D721Med (cell line): ENCODE measurements around the gene SLC39A11.
"Not testable (repeated sequence)": the region's sequence is repeated elsewhere in the genome, so short reads cannot be mapped to it uniquely, and the experiment has no call there.

Experiments used
- DNase-seq: peaks from one replicate; pipeline ENCODE4 v3.0.0; 2011; ENCODE audit warnings: low spot score; ENCODE audit not compliant: insufficient read length
- FAIRE-seq: peaks from 2 replicates; lab custom pipeline; 2011; peaks lifted over from hg19 to GRCh38; lab: Jason Lieb, UNC
- CTCF ChIP-seq: IDR thresholded peaks from 2 replicates; pipeline ENCODE4 v1.5.1; 2012; ENCODE audit warnings: mild to moderate bottlenecking, control low read depth; ENCODE audit not compliant: insufficient read depth; ENCODE audit errors: missing control alignments

The SLC39A11 gene

GRCh38 chr17:72782985-72783701, 309.3 kb downstream of the SLC39A11 start:
- no peak for TF ChIP-seq CTCF
- no peak for DNase-seq
- FAIRE-seq = no peak

- not testable (repeated sequence) for DNase-seq
Observed at GRCh38 chr17:72782437-72782836, 310.1 kb downstream of the SLC39A11 start.

GRCh38 chr17:72778169-72779151, 314.0 kb downstream of the SLC39A11 start:
- TF ChIP-seq CTCF = no peak
- FAIRE-seq = peak; percentile 93
- DNase-seq = no peak

More at GRCh38 chr17:72782437-72782836, 310.1 kb downstream of the SLC39A11 start:
- FAIRE-seq = not testable (repeated sequence)

- no peak for DNase-seq
- FAIRE-seq = no peak
- no peak for TF ChIP-seq CTCF
Observed at GRCh38 chr17:72775919-72776318, 316.6 kb downstream of the SLC39A11 start.

GRCh38 chr17:72775237-72775636, 317.3 kb downstream of the SLC39A11 start:
- no peak for DNase-seq
- TF ChIP-seq CTCF = no peak
- no peak for FAIRE-seq

- DNase-seq (no peak), FAIRE-seq (no peak)
- no peak for TF ChIP-seq CTCF
Observed at GRCh38 chr17:72774236-72774635, 318.3 kb downstream of the SLC39A11 start.

- not testable (repeated sequence) for FAIRE-seq, DNase-seq
Observed at GRCh38 chr17:72773225-72773624, 319.3 kb downstream of the SLC39A11 start.
